GM19238 (cell line): ENCODE data around the gene SPATA1.

Source experiments
- DNase-seq: peaks from one replicate; pipeline ENCODE4 v3.0.0; 2011; ENCODE audit warnings: low spot score; ENCODE audit not compliant: insufficient read length

Gene SPATA1

DNA sequence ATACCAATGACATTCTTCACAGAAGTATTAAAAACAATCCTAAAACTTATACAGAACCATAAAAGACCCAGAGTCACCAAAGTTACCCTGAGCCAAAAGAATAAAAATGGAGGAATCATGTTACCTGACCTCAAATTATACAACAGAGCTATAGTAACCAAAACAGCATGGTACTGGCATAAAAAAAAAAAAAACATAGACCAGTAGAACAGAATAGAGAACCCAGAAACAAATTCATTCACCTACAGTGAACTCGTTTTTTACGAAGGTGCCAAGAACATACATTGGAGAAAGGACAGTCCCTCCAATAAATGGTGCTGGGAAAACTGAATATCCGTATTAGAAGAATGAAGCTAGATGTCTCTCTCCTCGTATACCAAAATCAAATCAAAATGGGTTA lies 2.8 kb downstream of the SPATA1 start:
- no peak for DNase-seq

DNA sequence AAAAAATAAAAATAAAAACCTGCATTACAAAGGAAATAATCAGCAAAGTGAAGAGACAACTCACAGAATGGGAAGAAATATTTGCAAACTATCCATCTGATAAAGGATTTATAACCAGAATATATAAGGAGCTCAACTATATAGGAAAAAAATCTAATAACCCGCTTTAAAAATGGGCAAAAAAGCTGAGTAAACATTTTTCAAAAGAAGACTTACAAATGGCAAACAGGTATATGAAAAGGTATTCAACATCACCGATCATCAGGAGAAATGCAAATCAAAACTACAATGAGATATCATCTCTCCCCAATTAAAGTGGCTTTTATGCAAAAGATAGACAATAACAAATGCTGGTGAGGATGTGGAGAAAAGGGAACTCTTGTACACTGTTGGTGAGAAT lies 4.0 kb downstream of the SPATA1 start:
- no peak for DNase-seq

GRCh38 chr1:84510668-84511067 lies 4.5 kb downstream of the SPATA1 start:
- no peak for DNase-seq

- DNase-seq = no peak
These were observed 18.4 kb downstream of the SPATA1 start for GRCh38 chr1:84524590-84524989.

GRCh38 chr1:84525779-84526178 lies 19.6 kb downstream of the SPATA1 start:
- no peak for DNase-seq

DNA sequence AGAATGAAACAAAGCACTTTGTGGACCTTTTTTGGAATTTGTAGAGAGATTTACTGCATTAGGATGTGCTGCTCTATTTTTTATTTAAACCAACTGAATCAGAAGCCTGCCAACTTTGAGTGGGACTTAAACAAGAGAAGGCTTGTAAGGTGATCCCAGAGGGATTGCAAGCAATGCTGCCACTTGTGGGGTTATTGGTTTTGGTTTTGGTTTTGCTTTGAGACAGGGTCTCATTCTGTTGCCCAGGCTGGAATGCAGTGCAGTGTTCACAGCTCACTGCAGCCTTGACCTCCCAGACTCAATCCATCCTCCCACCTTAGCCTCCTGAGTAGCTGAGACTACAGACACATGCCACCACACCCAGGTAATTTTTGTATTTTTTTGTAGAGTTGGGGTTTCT lies 32.4 kb downstream of the SPATA1 start:
- DNase-seq = no peak

DNA sequence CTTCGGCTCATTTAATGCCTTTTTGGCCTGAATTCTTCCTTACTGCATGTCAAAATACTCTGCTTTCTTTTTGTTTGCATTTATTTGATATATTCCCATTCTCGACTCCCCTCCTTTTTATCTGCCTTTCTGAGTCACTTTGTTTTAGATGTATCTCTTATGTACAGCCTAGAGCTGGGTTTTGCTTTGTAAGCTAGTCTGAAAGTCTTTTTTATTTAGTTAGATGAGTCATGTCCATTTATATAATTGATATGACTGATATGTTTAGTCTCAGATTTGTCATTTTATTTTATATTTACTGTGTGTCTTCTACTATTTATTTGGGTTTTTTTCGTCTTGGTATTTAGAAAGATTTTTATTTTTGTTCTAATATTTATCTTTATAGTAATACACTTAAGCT lies 33.8 kb downstream of the SPATA1 start:
- no peak for DNase-seq

DNA sequence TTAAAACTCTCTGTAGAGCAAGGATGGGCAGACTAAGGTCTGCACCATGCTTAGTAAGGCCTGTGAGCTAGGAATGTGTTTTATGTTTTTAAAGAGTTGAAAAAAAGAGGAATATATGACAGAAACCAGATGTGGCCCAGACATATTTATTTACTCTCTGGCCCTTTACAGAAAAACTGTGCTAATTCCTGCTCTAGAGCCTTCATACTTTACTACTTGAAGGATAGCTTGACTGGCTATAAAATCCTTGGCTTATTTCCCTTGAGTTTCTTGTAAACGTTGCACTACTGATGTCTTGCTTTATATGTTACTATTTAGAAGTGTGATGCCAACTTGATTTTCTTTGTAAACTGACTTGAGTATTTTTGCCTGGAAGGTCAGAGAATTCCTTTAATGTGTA lies 34.6 kb downstream of the SPATA1 start:
- no peak for DNase-seq

DNA sequence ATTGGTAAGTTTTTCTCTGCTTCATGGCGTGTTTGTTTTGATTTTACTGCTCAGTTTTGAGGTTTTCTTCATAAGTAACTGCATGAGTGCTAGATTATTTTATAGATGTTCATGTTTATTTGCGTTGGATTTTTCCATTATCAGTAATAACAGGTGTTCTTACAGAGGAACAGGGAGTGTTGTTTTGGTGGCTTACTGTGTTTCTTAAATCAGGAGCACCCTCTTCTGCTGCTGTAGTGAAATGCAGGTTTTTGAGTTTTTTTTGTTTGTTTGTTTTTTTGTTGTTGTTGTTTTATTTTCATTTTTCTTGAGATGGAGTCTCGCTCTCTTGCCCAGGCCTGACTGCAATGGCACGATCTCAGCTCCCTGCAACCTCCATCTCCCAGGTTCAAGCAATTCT lies 35.5 kb downstream of the SPATA1 start:
- no peak for DNase-seq

GRCh38 chr1:84550826-84551225 lies 44.6 kb downstream of the SPATA1 start:
- no peak for DNase-seq

GRCh38 chr1:84569216-84569615 lies 63.0 kb downstream of the SPATA1 start:
- no peak for DNase-seq

GRCh38 chr1:84570436-84571149 lies 64.4 kb downstream of the SPATA1 start:
- DNase-seq = no peak

GRCh38 chr1:84571150-84571535 lies 65.0 kb downstream of the SPATA1 start:
- DNase-seq = no peak

GRCh38 chr1:84573481-84573966 lies 67.3 kb downstream of the SPATA1 start:
- DNase-seq = no peak

- peak; percentile 86 for DNase-seq
These were observed 68.0 kb downstream of the SPATA1 start, which contains the start of gene CTBS for GRCh38 chr1:84573967-84574842. Gene CTBS (minus strand): TSS chr1:84574440. CDS start chr1:84574415, 25 bp downstream.

DNA sequence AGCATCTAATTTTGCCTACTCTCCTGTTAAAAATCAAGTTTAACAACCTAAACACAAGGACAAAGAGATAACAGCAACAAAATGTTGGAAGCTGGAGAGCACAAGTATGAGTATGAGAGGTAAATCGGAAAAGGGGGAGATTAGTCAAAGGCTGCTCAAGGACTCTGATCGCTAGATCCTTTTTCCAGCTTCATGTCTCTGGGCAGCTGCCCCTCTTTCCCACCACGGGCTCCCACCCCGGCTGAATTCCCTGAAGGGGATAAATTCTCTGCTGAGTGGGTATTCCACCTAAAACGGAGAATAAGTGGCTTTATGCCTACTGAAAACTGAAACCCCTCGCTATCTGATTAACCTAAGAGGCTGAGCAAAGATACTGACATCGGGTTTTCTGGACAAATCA lies 68.8 kb downstream of the SPATA1 start:
- no peak for DNase-seq

DNA sequence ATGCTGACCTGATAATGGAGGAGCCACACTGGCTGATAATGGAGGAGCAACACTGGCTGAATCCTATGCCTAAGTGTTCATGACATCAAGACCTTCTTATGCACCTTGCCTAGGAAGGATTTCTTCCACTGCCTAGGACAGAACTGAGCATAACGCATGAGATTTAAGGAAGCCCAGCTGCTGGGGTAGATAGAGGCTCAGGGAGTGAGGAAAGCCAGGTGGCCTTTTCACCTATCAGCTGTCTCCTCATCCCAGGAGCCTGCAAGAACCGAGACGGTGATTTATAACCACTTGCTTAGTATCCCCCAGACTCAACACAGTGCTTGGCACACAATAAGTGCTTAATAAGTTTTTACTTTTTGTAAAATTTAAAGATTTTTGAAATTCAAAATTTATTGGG lies 75.5 kb downstream of the SPATA1 start:
- DNase-seq = no peak

- no peak for DNase-seq
These were observed 76.8 kb downstream of the SPATA1 start for GRCh38 chr1:84582802-84583587.

DNA sequence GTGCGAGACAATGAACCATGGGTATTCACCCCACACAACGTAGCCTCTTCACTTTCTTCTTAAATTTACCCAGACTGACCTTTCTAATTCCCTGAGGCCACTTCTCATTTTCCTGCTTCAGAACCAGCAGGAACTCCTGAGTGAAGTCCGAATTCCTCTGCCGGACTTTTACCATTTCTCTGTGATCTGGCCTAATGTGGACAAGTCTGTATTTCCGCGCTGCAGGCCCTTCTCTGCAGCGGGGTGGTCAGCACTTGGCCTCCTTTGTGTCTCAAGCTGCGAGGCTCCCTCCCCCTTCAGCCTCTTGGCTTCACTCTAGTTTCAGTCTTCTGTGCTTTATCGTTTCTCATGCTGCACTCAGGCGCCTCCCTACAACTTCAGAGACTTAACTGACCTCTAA lies 77.5 kb downstream of the SPATA1 start:
- DNase-seq = no peak

DNA sequence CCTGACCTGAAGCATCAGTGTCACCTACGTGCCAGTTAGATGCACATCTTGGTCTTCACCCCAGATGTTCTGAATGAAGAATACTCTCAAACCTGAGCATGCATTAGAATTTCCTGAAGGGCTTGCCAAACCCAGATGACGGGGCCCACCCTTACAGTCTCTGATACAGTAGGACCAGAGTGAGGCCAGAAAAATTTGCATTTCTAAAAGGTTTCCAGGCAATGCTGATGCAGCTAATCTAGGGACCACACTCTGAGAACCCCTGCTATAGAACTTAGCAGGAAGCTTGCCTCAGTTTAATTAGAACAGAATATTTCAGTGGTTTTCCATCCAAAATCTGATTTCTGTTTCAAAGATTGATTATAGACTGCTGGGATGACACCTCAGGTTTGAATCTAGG lies 77.9 kb downstream of the SPATA1 start:
- DNase-seq = no peak

GRCh38 chr1:84585803-84586202 lies 79.6 kb downstream of the SPATA1 start:
- no peak for DNase-seq

DNA sequence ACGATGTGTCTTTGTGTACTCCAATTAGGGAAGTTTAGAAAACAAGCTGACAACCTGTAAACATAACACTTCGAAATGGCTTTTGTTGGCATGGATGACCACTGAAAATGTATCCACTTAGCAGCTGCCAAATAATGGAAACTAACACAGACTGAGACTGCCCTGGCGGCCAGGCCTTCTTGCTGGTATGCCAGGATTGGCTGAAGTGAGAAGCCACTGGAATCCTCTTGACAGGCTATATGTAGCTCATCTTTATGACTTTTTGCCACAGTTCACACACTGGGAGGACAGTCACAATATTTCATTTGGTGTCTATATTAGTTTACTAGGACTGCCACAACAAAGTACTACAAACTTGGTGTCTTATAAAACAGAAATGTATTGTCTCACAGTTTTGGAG lies 80.9 kb downstream of the SPATA1 start:
- DNase-seq = no peak
